Measurements from ENCODE around the gene LMAN1L.

- TF ChIP-seq CTCF (IDR thresholded peaks at IDR 0.05) (no peak), POLR2A (IDR thresholded peaks at IDR 0.05) (no peak)
Measured at GRCh38 chr15:74817370-74817737, 4.7 kb downstream of the LMAN1L start.
